ENCODE results near the gene POLR2F. TPM values are rescaled to one million over a fixed set of nuclear protein-coding genes. Genes with fewer than 3 reads are reported as not detected.

The POLR2F gene
- total RNA-seq, 1 experiment from 2014 or later: 141 TPM

GRCh38 chr22:37943136-37943824, 10.2 kb upstream of the POLR2F start:
- no peaks in the 10 kb centered on the region for H3K9me3 Mint-ChIP-seq
- H2BK15ac ChIP-seq (ENCODE audit: low read depth, low read length): no peak overlapping the region
- H3K4me3 Mint-ChIP-seq: no peak overlapping the region
- H3K56ac ChIP-seq (ENCODE audit: insufficient read length, low read depth, low read length): no peak overlapping the region
- no peaks in the 10 kb centered on the region for H3K27me3 ChIP-seq (ENCODE audit: insufficient read depth, low read length)
- no peaks in the 10 kb centered on the region for H3K79me2 ChIP-seq (ENCODE audit: insufficient read depth, low read length)
- H2AFZ ChIP-seq (ENCODE audit: low read length): no peak overlapping the region
- no peaks in the 10 kb centered on the region for H3K4me1 ChIP-seq (ENCODE audit: insufficient read depth, low read length)
- no peak overlapping the region for H3T11ph ChIP-seq (ENCODE audit: low read length)
- no peak overlapping the region for H3K4me2 ChIP-seq (ENCODE audit: insufficient read depth, insufficient read length, low read length)
- no peak overlapping the region for H2BK20ac ChIP-seq (ENCODE audit: low read depth, low read length, poor library complexity, severe bottlenecking)
- WGBS (ENCODE audit: extremely low coverage, insufficient read length, low lambda C conversion rate): no CpG with 5 or more reads among the region's 12 CpGs
- no peak overlapping the region for H3K18ac ChIP-seq (ENCODE audit: insufficient read length, low read depth, low read length)
- no peak overlapping the region for H3K4ac ChIP-seq (ENCODE audit: low read depth, low read length)
- no peak overlapping the region for H3K23ac ChIP-seq (ENCODE audit: insufficient read length, low read depth, low read length)
- H3K9me3 ChIP-seq (ENCODE audit: control insufficient read depth, low read depth, low read length): no peaks in the 10 kb centered on the region
- H2AK5ac ChIP-seq (ENCODE audit: insufficient read length, low read length): no peak overlapping the region
- H4K91ac ChIP-seq (ENCODE audit: insufficient read length, low read depth, low read length): no peak overlapping the region
- no peak overlapping the region for H3K9ac ChIP-seq (ENCODE audit: extremely low read depth, insufficient read length, low read length)
- H4K5ac ChIP-seq (ENCODE audit: insufficient read length, low read depth, low read length): no peak overlapping the region
- H3K27me3 Mint-ChIP-seq (ENCODE audit: low read depth): no peaks in the 10 kb centered on the region
- peaks cover 0 to 26% (median 14%) of the 10 kb centered on the region in 3 experiments; a peak in 6 of 7 replicates for H3K36me3 Mint-ChIP-seq (ENCODE audit: insufficient read depth in 1 of 3, low read depth in 3 of 3)
- peaks cover 0 to 4% of the 10 kb centered on the region in 2 experiments; a peak in 1 of 4 replicates for H3K4me1 Mint-ChIP-seq
- no peak overlapping the region for H3K14ac ChIP-seq (ENCODE audit: insufficient read depth, low read length)
- no peak overlapping the region for H4K8ac ChIP-seq (replicated peaks; ENCODE audit: insufficient read length, low read depth, low read length)
- no peak overlapping the region for H2BK120ac ChIP-seq (ENCODE audit: low read depth, low read length, poor library complexity, severe bottlenecking)
- DNase-seq: no peak
- no peaks in the 10 kb centered on the region for H3K23me2 ChIP-seq (ENCODE audit: insufficient read length, low read depth, low read length, poor library complexity, severe bottlenecking)
- TF ChIP-seq CTCF (conservative IDR thresholded peaks at IDR 0.05): no peak
- no peaks in the 10 kb centered on the region for H3K79me1 ChIP-seq (ENCODE audit: insufficient read depth, low read depth, low read length, poor library complexity, severe bottlenecking)
- H4K20me1 ChIP-seq (ENCODE audit: control insufficient read depth, insufficient read depth, insufficient read length): no peaks in the 10 kb centered on the region
- no peak overlapping the region for H3K27ac ChIP-seq (ENCODE audit: insufficient read length, low read depth, low read length)
- no peak overlapping the region for H2BK5ac ChIP-seq (ENCODE audit: insufficient read length, low read length)
- H2BK12ac ChIP-seq (ENCODE audit: insufficient read length, low read depth, low read length): no peak overlapping the region
- H3K27ac Mint-ChIP-seq: no peak overlapping the region; a peak in 1 of 7 replicates

All from H9 (cell line).